Suprapubic skin (tissue), 4 donors: ENCODE results near the gene IZUMO1. TPM values are rescaled to one million over a fixed set of nuclear protein-coding genes. Genes with fewer than 3 reads are reported as not detected.

Source experiments
- DNase-seq, 2 donors: peaks; one replicate each; pipeline ENCODE4 v3.0.0-alpha.2; 2019; ENCODE audit warnings: low spot score in 2 of 2
- H3K27ac ChIP-seq: fragments of 200-600 bp; sonication (generic); one replicate; pipeline ENCODE4 v1.5.1; 2019
- H3K27me3 ChIP-seq: fragments of 200-600 bp; sonication (generic); one replicate; pipeline ENCODE4 v1.5.1; 2019
- H3K36me3 ChIP-seq: fragments of 200-600 bp; sonication (generic); one replicate; pipeline ENCODE4 v1.5.1; 2019
- H3K4me1 ChIP-seq: fragments of 200-600 bp; sonication (generic); one replicate; pipeline ENCODE4 v1.5.1; 2019
- H3K4me3 ChIP-seq: fragments of 200-600 bp; sonication (generic); one replicate; pipeline ENCODE4 v1.5.1; 2019; ENCODE audit warnings: mild to moderate bottlenecking
- H3K9me3 ChIP-seq: fragments of 200-600 bp; sonication (generic); one replicate; pipeline ENCODE4 v1.5.1; 2019
- EP300 ChIP-seq: sonication (generic); formaldehyde crosslinking; IDR thresholded peaks from one replicate; pipeline ENCODE4 v1.6.1; 2017; ENCODE audit warnings: antibody characterized with exemption
- POLR2A ChIP-seq, 2 donors: fragments of 450-650 bp; IDR thresholded peaks; one replicate each; pipeline ENCODE4 v1.6.1; 2017; ENCODE audit warnings: antibody characterized with exemption in 2 of 2, mild to moderate bottlenecking in 2 of 2, moderate library complexity in 2 of 2
- POLR2AphosphoS5 ChIP-seq, 3 donors: sonication (generic); formaldehyde crosslinking; IDR thresholded peaks; one replicate each; pipeline ENCODE4 v1.6.1; 2017; ENCODE audit warnings: antibody characterized with exemption in 3 of 3
- WGBS: methylation state at CpG from one replicate; pipeline ENCODE4 v1.1.5; 2018; 5-methylcytosine and 5-hydroxymethylcytosine counted together
- total RNA-seq, 4 donors: library from RNA; depleted of rRNA; stranded (reverse); fragments of >200 nt; gene quantifications; one replicate each; pipeline ENCODE4 v1.1.0, GENCODE V29; 2016
- TF ChIP-seq, protein P1 (sequence below), 2 donors: fragments of 200-600 bp in 1 of 2; fragments of 450-650 bp in 1 of 2; sonication (generic) in 1 of 2; IDR thresholded peaks; one replicate each; pipeline ENCODE4 v1.5.1; 2016 to 2019; ENCODE audit warnings: antibody characterized with exemption in 2 of 2, mild to moderate bottlenecking in 1 of 2, moderate library complexity in 1 of 2

IZUMO1 gene
- total RNA-seq, 4 donors from 2014 or later: 0.40 to 0.45 TPM; not detected in 2

DNA sequence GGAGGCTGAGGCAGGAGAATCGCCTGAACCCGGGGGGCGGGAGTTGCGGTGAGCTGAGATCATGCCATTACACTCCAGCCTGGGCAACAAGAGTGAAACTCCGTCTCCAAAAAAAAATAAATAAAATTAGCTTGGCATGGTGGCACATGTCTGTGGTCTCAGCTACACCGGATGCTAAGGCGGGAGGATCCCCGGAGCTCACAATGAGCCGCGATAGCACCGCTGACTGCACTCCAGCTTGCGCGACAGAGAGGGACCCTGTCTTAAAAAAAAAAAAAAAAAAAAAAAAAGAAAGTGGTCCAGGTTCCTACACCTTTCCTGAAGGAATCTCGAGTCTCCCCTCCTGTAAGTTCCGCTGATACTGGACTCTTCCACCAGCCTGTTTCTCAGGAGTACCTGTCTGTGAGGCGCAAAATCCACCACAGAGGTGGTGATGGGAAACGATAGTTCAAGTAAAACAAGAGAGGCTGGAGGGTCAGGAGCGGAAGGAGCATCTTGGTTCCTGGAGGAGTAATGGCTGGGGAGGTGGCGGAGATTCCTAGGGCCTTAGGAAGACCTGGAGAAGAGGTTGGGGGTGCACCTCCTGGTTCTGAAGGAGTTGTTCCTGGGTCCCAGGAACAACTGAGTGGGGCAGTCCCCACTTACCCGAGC lies 5.3 kb upstream of the IZUMO1 start:
- Histone ChIP-seq H3K36me3 (peaks cover 9% of the 10 kb centered on the region), H3K9me3 (no peaks in the 10 kb centered on the region), H3K27me3 (no peaks in the 10 kb centered on the region), H3K4me1 (peaks cover 19% of the 10 kb centered on the region), H3K4me3 (peak overlapping the region; percentile 49), H3K27ac (peak overlapping the region; percentile 22)
- 14% methylated on average over 19 of the region's 20 CpGs for WGBS
- no peak for DNase-seq
- no peak for TF ChIP-seq EP300
- TF ChIP-seq POLR2A (IDR thresholded peaks at IDR 0.05): no peak
- TF ChIP-seq, protein P1, sequence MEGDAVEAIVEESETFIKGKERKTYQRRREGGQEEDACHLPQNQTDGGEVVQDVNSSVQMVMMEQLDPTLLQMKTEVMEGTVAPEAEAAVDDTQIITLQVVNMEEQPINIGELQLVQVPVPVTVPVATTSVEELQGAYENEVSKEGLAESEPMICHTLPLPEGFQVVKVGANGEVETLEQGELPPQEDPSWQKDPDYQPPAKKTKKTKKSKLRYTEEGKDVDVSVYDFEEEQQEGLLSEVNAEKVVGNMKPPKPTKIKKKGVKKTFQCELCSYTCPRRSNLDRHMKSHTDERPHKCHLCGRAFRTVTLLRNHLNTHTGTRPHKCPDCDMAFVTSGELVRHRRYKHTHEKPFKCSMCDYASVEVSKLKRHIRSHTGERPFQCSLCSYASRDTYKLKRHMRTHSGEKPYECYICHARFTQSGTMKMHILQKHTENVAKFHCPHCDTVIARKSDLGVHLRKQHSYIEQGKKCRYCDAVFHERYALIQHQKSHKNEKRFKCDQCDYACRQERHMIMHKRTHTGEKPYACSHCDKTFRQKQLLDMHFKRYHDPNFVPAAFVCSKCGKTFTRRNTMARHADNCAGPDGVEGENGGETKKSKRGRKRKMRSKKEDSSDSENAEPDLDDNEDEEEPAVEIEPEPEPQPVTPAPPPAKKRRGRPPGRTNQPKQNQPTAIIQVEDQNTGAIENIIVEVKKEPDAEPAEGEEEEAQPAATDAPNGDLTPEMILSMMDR (IDR thresholded peaks at IDR 0.05): no peak
- no peak for TF ChIP-seq POLR2AphosphoS5 (IDR thresholded peaks at IDR 0.05)

DNA sequence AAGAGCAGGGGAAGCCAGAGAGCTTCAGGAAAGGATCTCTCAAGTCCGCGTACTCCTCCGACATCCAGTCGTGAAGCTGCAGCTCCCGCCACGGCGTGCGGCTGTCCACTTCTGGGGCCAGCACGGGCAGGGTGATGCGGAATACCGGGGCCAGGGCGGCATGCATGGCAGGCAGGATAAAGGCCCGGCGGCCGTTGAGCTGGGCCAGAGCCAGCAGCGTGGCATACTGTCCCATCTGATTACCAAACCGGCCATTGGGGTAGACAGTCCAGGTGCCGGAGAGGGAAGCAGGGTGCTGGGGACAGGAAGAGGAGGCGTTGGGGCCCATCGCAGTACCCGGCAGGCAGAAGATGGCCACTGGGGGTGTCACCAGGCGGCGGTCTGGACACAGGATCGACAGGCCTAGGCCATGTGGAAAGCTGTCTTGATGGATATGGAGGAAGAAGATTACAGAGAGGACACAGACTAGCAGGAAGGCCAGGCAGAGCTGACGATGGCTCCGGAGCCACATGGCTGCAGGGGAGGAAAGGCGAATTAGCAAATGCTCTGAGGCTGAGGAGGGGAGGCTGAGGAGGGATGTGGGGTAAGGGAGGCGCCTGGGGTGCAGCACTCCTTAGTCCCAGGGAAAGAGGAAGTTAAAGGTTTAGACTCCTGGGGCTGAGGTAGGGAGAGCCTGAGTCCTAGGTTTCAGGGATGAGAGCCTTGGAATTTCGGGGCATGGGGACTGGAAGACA lies 4.2 kb upstream of the IZUMO1 start:
- Histone ChIP-seq H3K4me3 (no peak overlapping the region), H3K36me3 (peaks cover 9% of the 10 kb centered on the region), H3K4me1 (peaks cover 19% of the 10 kb centered on the region), H3K27me3 (no peaks in the 10 kb centered on the region), H3K9me3 (no peaks in the 10 kb centered on the region), H3K27ac (no peak overlapping the region)
- no peak for DNase-seq
- 93% methylated on average over 28 of the region's 29 CpGs for WGBS
- no peak for TF ChIP-seq POLR2A (IDR thresholded peaks at IDR 0.05)
- TF ChIP-seq, protein P1 (IDR thresholded peaks at IDR 0.05): no peak
- TF ChIP-seq EP300: no peak
- no peak for TF ChIP-seq POLR2AphosphoS5 (IDR thresholded peaks at IDR 0.05)

GRCh38 chr19:48750351-48750750 lies 3.6 kb upstream of the IZUMO1 start:
- H3K4me3 ChIP-seq: no peak overlapping the region
- no peak overlapping the region for H3K27ac ChIP-seq
- WGBS: 91% methylated on average over 20 of the region's 31 CpGs
- H3K27me3 ChIP-seq: no peaks in the 10 kb centered on the region
- TF ChIP-seq POLR2A (IDR thresholded peaks at IDR 0.05): no peak
- no peak for TF ChIP-seq POLR2AphosphoS5 (IDR thresholded peaks at IDR 0.05)
- no peak for TF ChIP-seq EP300
- TF ChIP-seq, protein P1 (IDR thresholded peaks at IDR 0.05): no peak
- peaks cover 19% of the 10 kb centered on the region for H3K4me1 ChIP-seq
- DNase-seq: no peak
- no peaks in the 10 kb centered on the region for H3K9me3 ChIP-seq
- peaks cover 9% of the 10 kb centered on the region for H3K36me3 ChIP-seq

GRCh38 chr19:48749571-48750198 lies 3.0 kb upstream of the IZUMO1 start:
- Histone ChIP-seq H3K4me3 (no peak overlapping the region), H3K9me3 (no peaks in the 10 kb centered on the region), H3K36me3 (peaks cover 9% of the 10 kb centered on the region), H3K27me3 (no peaks in the 10 kb centered on the region), H3K27ac (no peak overlapping the region), H3K4me1 (peaks cover 19% of the 10 kb centered on the region)
- 72% methylated on average over 4 of the region's 4 CpGs for WGBS
- no peak for DNase-seq
- TF ChIP-seq EP300 (no peak), POLR2AphosphoS5 (IDR thresholded peaks at IDR 0.05) (no peak), POLR2A (IDR thresholded peaks at IDR 0.05) (no peak)
- TF ChIP-seq, protein P1 (IDR thresholded peaks at IDR 0.05): no peak

GRCh38 chr19:48746110-48746509 lies 599 bp downstream of the IZUMO1 start:
- TF ChIP-seq, protein P1 (IDR thresholded peaks at IDR 0.05): no peak
- no peak for TF ChIP-seq POLR2AphosphoS5 (IDR thresholded peaks at IDR 0.05)
- Histone ChIP-seq H3K27me3 (no peaks in the 10 kb centered on the region), H3K4me3 (no peak overlapping the region), H3K4me1 (peaks cover 7% of the 10 kb centered on the region), H3K9me3 (no peaks in the 10 kb centered on the region), H3K36me3 (peaks cover 9% of the 10 kb centered on the region), H3K27ac (no peak overlapping the region)
- no peak for DNase-seq
- WGBS: 84% methylated on average over 8 of the region's 8 CpGs
